NT2/D1 (cell line): ENCODE results near the gene RNPEP.

ENCODE experiments used
- DNase-seq: peaks from one replicate; pipeline ENCODE4 v3.0.0-alpha.2; 2011; ENCODE audit warnings: low read depth, low spot score
- H3K27me3 ChIP-seq: 2 replicates; pipeline ENCODE4 v1.6.0; 2011; ENCODE audit warnings: mild to moderate bottlenecking; ENCODE audit not compliant: insufficient read length, insufficient read depth
- H3K36me3 ChIP-seq: 2 replicates; pipeline ENCODE4 v1.6.1; 2011; ENCODE audit warnings: mild to moderate bottlenecking, low read length, mixed read lengths; ENCODE audit not compliant: insufficient read depth, insufficient read length
- H3K4me1 ChIP-seq: 2 replicates; pipeline ENCODE4 v1.5.1; 2011; ENCODE audit not compliant: insufficient read depth, insufficient read length
- H3K4me3 ChIP-seq: 2 replicates; pipeline ENCODE4 v1.5.1; 2011; ENCODE audit warnings: low read depth; ENCODE audit not compliant: insufficient read length
- H3K9ac ChIP-seq: 2 replicates; pipeline ENCODE4 v1.6.0; 2011; ENCODE audit warnings: low read depth; ENCODE audit not compliant: insufficient read length
- H3K9me3 ChIP-seq: 2 replicates; pipeline ENCODE4 v1.5.1; 2011; ENCODE audit warnings: mild to moderate bottlenecking, low read length; ENCODE audit not compliant: insufficient read depth
- SUZ12 ChIP-seq: IDR thresholded peaks from 2 replicates; pipeline ENCODE4 v1.6.1; 2011; ENCODE audit not compliant: insufficient read length, insufficient read depth; ENCODE audit errors: extremely low read depth
- YY1 ChIP-seq: IDR thresholded peaks from 2 replicates; pipeline ENCODE4 v1.6.1; 2011; ENCODE audit not compliant: insufficient read length, insufficient read depth
- ZNF274 ChIP-seq: IDR thresholded peaks from 2 replicates; pipeline ENCODE4 v1.6.1; 2011; ENCODE audit warnings: mild to moderate bottlenecking, low read depth, low read length

The RNPEP gene

GRCh38 chr1:202034149-202034682, 51.8 kb downstream of the RNPEP start:
- no peak overlapping the region for H3K4me3 ChIP-seq
- H3K27me3 ChIP-seq: no peaks in the 10 kb centered on the region
- no peaks in the 10 kb centered on the region for H3K9me3 ChIP-seq
- TF ChIP-seq YY1: no peak
- TF ChIP-seq SUZ12: no peak
- TF ChIP-seq ZNF274: no peak
- no peak overlapping the region for H3K9ac ChIP-seq
- DNase-seq: no peak
- H3K36me3 ChIP-seq: no peaks in the 10 kb centered on the region
- H3K4me1 ChIP-seq: peaks cover 5% of the 10 kb centered on the region

DNA sequence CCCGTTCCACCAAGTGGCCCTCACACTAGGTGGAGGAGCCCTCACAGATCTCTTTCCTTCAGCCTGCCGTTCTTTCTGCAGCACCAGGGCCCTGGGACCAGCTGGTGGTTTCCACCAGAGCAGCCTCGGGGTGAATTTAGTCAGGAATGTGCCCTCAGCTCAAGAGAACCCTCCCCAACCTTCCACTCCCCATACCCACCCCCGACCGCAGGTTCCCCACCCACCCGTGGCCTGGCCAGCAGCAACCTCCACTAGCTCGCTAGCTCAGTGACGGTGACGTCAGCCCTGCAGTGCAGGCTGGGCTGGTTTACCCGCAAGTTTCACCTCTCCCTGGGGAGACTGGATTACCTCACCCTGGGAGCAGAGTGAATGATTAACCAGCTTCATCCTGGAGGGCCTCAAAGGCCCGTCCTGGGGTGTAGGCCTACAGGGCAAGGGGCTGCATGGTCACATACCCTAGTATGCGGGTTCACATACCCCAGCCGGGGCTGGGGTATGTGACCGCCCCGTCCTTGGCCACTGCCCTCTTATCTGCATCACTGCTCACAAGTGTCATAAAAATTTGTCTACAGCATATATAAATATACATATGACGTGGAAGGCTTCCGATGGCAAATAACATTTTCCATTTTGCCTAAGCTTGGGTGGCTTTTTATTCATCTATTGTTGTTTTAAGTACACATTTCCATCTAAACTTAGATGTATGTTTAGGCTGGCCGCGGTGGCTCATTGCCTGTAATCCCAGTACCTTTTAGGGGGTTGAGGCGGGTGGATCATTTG, 52.4 kb downstream of the RNPEP start:
- H3K9ac ChIP-seq: no peak overlapping the region
- TF ChIP-seq YY1 (no peak), ZNF274 (no peak), SUZ12 (no peak)
- H3K4me3 ChIP-seq: no peak overlapping the region

DNA sequence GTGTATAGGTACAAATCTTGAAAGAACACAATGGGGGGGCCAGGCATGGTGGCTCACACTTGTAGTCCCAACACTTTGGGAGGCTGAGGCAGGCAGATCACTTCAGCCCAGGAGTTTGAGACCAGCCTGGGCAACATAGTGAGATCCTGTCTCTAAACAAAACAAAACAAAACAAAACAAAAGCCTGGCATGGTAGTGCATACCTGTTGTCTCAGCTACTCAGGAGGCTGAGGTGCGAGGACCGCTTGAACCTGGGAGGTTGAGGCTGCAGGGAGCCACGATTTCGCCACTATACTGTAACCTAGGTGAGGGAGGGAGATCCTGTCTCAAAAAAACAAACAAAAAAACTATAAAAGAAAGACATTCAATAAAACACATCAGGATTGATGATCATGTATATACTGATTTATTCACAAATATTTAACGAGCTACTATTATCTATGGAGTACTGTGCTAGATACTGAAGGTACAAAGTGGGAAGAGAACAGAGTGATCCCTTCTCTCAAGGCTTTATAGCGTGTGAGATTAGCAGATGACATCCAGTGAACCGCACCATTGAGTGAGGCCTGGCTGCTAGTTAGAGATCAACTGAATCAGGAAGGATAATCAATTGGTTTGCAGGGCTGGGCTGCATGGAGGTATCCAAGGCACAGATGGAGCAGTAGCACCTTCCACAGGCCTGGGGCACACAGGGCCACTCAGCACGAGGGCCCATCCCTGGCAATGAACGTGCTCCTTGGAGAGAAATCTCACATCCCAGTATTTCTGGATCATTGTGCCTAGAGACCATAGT, 54.3 kb downstream of the RNPEP start:
- Histone ChIP-seq H3K4me1 (peaks cover 5% of the 10 kb centered on the region), H3K27me3 (no peaks in the 10 kb centered on the region), H3K36me3 (no peaks in the 10 kb centered on the region), H3K9me3 (no peaks in the 10 kb centered on the region), H3K9ac (no peak overlapping the region), H3K4me3 (no peak overlapping the region)
- DNase-seq: no peak
- TF ChIP-seq SUZ12 (no peak), YY1 (no peak), ZNF274 (no peak)

More for the DNA sequence above, 52.4 kb downstream of the RNPEP start:
- H3K27me3 ChIP-seq: no peaks in the 10 kb centered on the region
- no peak for DNase-seq
- H3K36me3 ChIP-seq: no peaks in the 10 kb centered on the region
- no peaks in the 10 kb centered on the region for H3K9me3 ChIP-seq
- H3K4me1 ChIP-seq: peaks cover 5% of the 10 kb centered on the region

GRCh38 chr1:202037706-202038296, 55.4 kb downstream of the RNPEP start:
- H3K27me3 ChIP-seq: no peaks in the 10 kb centered on the region
- TF ChIP-seq YY1 (no peak), ZNF274 (no peak), SUZ12 (no peak)
- DNase-seq: no peak
- peaks cover 5% of the 10 kb centered on the region for H3K4me1 ChIP-seq
- no peaks in the 10 kb centered on the region for H3K9me3 ChIP-seq
- H3K36me3 ChIP-seq: no peaks in the 10 kb centered on the region
- no peak overlapping the region for H3K4me3 ChIP-seq
- no peak overlapping the region for H3K9ac ChIP-seq

GRCh38 chr1:202038688-202039346, 56.4 kb downstream of the RNPEP start:
- no peaks in the 10 kb centered on the region for H3K36me3 ChIP-seq
- H3K4me3 ChIP-seq: no peak overlapping the region
- DNase-seq: no peak
- no peaks in the 10 kb centered on the region for H3K9me3 ChIP-seq
- no peak overlapping the region for H3K9ac ChIP-seq
- H3K4me1 ChIP-seq: peaks cover 5% of the 10 kb centered on the region
- no peaks in the 10 kb centered on the region for H3K27me3 ChIP-seq
- TF ChIP-seq SUZ12: no peak
- no peak for TF ChIP-seq ZNF274
- TF ChIP-seq YY1: no peak

DNA sequence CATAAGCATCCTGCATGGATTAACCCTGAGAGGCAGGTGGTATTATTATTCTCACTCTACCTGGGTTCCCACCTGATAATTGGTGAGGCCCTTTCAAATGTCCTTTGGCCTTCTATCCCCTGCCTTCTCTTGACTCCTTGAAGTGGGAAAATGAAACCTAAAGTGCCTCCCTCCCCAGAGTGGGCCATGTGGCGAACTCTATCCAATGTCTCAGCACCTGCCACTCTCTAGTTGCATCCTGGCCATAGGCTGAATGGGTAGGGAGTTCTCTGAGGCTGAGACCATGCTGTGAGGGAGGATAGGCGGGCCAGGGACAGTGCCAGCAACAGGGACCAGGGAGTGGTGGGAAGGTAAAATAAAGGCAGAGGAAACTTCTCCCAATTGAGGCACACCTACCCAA, 63.3 kb downstream of the RNPEP start:
- Histone ChIP-seq H3K36me3 (no peaks in the 10 kb centered on the region), H3K9ac (no peak overlapping the region), H3K27me3 (no peaks in the 10 kb centered on the region), H3K9me3 (no peaks in the 10 kb centered on the region), H3K4me3 (no peak overlapping the region), H3K4me1 (no peaks in the 10 kb centered on the region)
- no peak for TF ChIP-seq SUZ12
- TF ChIP-seq YY1: no peak
- TF ChIP-seq ZNF274: no peak
- DNase-seq: no peak
